ENCODE measurements around the gene MAST2.

- TF ChIP-seq ZNF274 (IDR thresholded peaks at IDR 0.05; ENCODE audit: low read depth, low read length), result no peak
- no peak for TF ChIP-seq YY1 (IDR thresholded peaks at IDR 0.05; ENCODE audit: insufficient read depth, insufficient read length)
Observed at GRCh38 chr1:45906883-45907282, 103.5 kb downstream of the MAST2 start.

Data from NT2/D1 (cell line).